H4 (cell line): ENCODE results near the gene EBF3. TPM values are rescaled to one million over a fixed set of nuclear protein-coding genes. Genes with fewer than 3 reads are reported as not detected.

Experiments
- DNase-seq: peaks from one replicate; pipeline ENCODE4 v3.0.0-alpha.2; 2015; ENCODE audit warnings: low spot score
- total RNA-seq: library from RNA; depleted of rRNA; stranded (reverse); fragments of >200 nt; shearing (Covaris generic); gene quantifications from 2 replicates; pipeline ENCODE4 v1.2.3, GENCODE V29; 2014

EBF3 gene
- total RNA-seq, 1 experiment from 2014 or later = 0.33 TPM

DNA sequence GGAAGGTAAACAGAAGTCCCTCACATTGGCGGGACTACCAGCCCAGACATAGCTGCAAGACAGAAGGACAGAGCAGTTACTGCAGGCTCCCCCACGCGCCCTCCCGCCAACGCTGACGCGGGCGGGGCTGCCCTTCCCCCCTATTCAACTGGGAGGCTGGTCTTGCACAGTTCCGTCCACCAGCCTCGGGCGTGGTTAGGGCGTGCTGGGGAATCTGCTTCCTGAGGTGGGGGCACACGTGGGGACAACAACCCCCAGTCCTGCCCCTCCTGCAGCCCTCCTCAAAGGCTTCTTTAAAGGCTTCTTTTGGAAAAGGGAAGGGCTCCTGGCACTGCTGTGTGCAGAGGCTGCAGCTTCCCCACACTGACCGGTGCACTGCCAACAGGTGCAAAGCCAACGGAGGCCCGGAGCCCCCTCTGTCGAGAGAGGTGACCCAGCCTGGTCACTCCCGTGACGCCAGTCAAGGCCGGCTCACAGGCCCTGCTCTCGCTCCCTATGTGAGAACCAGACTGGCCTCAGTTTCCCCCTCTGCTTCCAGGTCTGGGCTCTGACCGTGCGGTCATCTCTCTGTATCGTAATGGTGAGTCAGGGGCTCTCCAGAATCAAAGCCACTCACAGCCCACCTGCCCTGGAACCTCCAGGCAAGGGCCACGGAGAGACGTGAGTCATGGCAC lies 126.0 kb downstream of the EBF3 start:
- DNase-seq = no peak

DNA sequence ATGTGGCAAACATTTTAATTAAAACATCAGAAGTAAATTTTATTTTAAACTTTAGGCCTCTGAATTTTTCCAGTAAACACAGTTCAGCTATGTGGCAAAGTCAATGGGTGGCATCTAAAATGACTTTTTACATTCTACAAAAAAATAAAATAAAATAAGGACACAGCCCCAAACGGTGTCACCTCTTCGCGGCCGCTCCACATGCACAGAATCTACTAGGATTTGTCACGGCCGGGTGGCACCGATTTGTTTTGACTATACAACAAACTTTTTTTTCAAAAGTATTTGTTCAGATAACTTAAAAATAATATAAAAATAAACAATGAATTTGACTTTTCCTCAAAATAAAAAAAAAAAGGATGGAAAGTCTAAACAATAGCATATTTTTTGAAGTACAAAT lies 127.8 kb downstream of the EBF3 start:
- no peak for DNase-seq

DNA sequence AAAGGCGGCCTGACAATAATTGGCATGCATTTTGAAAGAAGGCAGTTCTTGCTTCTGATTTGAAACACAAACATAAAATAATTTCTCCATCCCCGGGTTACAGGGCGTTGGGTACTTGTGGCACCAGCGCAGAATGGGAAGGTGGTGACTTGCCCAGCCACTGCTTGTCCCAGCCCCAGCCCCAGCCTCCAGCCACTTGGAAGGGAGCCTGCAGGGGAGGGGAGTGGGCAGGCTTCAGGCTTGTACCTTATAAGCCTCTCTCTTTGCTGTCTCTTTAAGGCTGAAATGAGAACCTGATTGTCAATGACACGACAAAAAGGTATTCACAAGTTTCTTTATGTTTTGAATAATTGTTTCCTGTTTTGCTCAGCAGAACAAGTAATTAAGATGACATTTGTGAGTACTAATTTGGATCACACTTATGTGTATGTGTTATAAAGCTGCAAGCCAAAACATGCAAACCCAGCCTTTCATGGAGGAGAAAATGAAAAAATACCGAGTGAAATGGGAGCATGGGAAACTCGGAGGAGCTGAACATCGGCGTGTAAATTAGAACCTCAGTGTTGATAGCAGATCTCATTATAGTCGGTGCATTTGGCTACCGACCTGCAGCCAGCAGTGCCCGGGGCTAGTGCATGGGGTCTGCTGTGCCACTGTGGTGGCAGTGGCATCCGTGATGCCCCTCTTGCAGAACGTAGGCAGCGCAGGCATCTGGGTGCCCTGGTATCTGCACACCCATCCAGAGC lies 129.9 kb downstream of the EBF3 start:
- DNase-seq = no peak

DNA sequence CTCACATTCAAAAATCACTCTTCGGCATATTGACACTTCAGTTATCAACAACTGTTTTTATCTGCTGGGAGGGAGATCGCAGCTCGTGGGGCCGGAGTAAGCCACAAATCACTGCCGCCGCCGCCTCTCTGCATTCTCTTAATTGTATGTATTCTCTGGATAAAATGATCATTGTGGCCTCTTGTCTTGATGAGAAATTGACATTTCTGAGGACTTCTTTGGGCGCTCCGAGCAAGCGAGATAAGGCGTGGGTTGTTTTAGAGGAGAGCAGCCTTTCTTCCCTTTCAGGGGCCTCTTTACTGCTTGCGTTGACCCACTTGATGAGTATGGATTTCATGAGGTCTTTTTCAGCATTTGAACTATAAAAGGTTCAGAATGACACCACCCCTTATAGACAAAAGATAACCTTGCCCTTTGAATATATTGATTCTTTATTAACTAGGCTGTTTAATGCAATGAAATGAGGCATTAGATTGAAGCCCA lies 130.6 kb downstream of the EBF3 start:
- DNase-seq = no peak

DNA sequence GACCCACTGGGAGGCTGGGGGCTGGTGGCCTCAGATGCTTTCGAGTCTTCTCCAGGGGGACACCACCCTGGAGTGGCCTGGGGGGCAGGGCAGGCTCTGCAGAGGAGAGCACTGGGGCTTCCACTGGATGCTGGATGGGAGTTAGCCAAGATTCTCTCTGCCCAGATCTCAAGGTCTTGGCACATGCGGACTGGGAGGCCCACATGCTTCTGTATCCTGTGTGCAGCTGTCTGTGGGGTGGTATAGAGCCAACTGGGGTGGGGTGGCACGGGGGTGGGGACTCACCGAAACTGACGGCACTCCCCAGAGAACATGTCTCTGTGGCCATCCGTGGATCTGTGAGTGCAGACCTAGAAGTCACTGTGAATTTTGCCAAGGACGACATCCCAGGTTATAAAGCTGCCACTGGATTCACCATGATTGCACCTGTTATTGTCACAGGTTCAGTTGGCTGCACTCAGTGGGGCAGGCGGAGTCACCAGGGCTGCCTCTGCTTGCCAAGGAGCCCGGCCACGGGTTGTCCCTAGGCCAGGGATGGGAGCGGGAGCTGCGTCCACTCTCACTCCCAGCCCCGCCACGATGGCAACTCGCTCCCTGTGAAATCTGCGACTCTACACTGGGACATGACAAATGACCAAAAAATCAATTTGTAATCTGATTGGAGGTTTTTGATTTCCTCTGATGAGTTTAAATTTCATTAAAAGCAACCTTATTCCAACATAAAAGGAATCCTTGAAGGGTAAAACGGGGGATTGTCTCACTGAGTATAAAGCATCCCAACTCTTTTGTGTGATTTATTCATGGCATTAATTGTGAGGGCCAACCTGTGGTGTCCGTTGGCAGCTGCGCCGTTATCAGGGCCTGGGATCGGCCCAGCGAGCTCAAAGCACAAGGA lies 131.3 kb downstream of the EBF3 start:
- DNase-seq = no peak

DNA sequence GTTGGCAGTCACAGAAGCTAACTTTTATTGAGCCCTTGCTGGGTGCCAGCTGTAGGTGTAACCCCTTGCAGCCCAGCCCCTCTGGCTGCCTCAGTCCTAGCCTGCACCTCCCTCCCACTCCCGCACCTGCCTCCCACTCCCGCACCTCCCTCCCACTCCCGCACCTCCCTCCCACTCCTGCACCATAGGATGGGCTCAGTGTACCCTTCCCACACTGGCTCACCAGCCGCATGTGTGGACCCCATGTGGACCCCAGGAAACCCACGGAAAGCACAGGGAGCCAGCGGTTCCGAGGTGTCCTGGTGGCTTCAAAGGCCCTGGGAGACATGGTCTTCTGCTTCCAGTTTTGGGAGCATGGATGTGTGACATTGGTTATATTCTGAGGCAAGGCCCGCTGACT lies 132.9 kb downstream of the EBF3 start:
- no peak for DNase-seq

DNA sequence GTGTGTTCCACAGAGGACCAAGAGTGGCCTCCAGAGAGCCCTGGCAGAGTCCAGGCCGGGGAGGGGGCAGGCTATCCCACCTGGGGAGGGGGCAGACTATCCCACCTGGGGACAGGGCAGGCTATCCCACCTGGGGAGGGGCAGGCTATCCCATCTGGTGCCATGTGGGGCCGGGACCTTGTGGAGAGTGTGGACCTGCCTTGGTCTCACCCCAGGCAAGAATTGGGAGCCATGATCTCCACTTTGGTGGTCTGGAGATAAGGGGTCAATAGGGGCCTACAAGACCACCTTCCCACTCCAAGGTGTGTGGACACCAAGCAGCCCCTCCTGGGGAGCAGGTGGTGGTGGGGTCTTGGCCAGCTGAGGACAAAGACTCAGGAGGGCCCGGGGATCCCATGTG lies 138.2 kb downstream of the EBF3 start:
- no peak for DNase-seq

DNA sequence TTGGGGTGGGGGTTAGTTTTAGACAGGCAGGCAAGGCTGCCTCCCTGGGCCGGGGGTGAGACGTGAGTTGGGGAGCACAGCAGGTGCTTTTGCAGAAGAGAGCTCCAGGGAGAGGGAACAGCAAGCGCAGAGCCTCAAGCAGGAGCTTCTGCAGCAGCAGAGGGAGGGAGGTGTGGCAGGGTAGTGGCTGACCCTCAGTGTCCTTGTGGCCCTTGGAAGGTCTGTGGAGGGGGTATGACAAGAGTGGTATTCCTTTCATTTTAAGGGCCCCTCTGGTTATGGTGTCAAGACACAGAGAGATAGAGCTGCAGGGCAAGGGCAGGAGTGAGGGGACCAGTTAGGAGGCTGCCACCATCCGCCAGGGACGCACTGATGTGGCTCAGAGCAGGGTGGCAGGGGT lies 138.9 kb downstream of the EBF3 start:
- no peak for DNase-seq

DNA sequence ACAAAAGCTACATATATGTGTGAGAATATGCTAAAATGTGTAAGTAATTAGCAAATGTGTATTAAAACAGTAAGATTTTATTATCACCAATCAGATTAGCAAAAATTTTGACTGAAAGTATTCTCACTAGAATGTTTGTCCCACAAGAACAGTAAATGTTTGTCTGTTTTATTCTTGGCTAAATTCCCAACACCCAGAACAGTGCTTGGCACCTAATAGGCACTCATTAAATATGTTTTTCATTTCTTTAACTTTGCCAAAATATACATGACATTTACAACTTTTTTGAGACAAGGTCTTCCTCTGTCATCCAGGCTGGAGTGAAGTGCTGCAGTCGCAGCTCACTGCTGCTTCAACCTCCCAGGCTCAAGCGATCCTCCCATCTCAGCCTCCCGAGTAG lies 143.6 kb downstream of the EBF3 start:
- no peak for DNase-seq

DNA sequence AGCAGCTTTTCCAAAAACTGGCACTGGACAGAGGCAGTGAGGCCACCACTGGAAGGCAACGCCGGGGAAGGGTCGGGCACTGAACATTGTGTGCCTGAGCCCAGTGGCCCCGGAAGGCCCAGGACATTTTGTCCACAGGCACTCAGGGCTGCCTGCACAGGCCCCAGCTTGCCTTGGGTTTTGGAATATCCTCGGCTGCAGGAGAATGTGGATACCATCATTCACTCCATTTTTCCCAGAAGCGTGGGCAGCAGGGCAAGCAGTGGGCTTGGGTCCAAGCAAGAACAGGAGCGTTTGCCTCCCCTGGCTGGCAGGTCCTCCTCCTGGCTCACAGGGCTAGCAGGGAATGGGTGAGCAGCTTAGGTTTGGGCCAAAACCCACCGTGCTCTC lies 147.4 kb downstream of the EBF3 start:
- DNase-seq = no peak

DNA sequence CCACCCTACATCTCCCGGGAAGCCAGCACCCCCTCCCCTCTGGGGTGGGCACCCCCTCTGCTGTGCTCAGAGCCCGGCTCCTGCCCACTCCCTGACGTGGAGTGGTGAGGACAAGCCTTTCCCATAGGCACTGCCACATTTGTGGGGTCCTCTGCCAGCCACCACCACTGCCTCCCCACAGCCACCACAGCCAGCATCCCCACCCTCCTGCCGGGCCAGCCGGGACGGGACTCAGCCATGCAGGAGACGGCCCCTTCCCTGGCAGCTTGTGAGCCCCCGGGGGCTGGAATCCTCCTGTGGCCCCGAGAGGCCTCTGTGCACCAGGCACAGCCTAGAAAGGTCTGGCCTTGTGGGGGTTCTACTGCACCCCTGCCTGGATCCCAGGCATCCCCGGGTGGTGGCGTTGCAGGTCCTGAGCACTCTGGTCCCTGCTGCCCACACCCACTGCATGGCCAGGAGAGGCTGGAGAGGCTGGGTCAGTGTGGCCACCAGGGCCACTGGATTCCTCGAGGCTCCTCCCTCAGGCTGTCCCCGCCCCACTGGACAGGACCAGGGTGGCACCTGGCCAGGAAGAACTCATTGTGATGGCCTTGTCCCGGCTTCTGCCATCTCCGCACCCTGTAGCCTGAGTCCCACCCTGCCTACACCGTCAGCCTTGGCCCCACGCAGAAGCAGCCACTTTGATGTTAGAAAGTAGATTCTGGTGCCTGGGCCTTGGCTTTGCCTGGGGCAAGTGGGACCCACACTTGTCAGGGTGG lies 148.0 kb downstream of the EBF3 start:
- no peak for DNase-seq

DNA sequence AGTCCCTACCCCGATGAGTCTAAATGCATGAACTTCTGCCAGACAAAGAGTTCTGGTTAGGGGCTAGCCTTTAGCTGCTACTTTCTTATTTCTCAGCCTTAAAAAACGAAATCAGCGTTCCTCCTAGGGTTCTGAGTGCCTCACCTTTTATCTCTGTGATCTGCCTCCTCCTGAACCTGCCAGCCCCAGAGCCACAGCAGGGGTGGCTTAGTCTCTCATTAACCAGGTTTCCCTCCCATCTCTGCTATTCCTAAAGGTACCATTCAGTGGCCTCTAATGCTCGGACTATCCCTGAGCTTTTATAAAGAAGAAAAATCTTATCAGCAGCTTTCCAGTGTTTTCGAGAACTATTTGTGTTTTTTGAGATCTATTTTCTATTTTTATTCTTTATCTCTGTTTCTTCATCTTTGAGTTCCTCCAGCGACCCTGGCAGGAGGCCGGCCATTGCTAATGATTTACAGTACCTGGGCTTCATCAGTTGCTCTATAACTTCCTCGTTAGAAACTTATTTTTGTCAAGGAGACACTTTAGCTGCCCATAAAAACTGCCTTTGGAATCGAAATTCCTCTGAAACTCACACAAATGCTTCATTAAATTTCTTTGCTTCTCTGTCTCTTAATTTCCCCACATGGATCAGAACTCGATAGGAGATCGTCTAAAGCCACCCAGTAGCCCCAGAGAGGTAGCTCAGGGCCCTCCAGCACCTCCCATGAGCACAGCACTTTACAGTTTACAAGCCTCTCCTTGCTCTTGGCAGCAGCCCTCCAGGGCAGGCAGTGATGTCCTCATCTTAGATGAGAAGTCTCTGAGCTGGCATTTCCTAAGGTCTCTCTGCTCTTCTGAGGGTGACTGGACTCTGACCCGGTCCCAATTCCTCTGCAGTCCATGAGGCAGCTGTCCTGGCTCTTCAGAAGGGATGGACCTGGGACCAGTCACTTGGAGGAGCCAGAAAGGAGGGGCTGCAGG lies 149.1 kb downstream of the EBF3 start:
- DNase-seq = no peak

DNA sequence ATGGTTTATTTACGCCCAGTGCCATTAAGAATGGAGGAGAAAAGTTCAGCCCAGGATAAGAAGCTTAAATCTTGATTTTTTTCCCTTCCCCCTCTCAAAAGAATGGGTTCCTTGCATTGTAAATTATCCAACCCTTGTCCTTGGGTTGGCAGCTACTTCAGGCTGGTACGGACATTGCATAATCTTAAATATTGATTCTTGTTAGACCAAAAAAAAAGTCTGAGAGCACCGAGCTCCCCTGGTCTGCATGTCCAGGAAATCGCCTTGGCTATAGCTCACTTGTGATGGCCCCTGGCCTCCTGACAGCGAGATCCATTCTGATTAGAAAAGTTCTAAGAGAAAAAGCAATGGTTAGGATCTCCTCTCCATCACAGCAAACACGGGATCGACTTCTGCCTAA lies 151.7 kb downstream of the EBF3 start:
- DNase-seq = no peak

DNA sequence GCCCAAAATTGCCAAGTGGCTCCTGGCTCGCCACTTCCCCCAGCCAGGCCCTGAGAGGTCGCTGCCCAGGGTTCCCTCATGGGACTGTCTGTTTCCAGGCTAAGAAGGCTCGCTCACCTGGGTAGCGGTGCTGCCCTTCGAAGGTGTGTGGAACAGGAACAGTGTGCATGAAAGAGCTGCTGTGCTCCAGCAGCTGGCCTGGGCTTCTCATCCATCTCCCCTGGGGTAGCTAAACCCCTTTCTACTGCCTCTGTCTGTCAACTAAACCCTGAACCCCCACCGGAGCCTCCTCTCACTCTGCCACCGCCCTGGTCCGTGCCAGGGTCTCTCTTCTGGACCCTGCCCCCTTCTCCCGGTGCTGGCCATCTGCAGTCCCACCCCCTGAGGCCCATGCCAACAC lies 152.9 kb downstream of the EBF3 start:
- no peak for DNase-seq

DNA sequence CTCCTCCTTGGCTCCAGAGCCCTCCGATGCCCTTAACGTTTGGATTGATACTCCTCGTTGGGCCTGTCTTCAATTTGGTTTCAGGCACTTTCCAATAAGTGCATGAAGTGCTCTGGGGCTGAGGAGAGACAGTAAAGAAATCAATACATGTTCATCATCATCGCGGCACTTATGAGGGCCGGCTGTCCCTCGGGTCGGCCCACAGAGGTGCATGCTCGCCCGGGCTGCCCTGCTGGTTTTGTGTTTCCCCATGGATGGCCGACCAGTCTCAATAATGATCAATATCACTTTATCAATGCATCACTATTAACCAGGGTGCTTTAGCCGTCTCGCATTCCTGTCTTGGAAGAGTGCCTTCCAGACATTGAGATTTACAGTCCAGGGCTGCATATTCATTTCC lies 154.2 kb downstream of the EBF3 start:
- no peak for DNase-seq

DNA sequence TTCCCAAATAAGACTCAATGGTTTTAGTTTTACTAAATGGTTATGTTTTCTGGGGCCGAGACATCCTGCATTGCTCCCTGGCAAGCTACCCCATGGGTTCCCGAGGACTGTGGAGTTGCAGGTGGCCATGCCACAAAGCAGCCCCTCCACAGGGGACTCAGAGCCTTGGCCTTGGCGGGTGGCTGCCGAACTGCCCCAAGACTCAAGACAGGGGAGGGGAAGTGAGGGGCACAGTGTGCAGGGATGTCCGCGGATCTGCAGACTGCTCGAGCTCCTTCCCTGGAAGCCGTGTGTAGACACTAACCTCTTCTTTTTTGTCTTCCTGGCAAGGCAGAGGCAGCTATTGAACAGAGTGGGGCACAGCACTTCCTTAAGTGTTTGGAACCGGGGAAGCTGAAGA lies 154.6 kb downstream of the EBF3 start:
- no peak for DNase-seq

DNA sequence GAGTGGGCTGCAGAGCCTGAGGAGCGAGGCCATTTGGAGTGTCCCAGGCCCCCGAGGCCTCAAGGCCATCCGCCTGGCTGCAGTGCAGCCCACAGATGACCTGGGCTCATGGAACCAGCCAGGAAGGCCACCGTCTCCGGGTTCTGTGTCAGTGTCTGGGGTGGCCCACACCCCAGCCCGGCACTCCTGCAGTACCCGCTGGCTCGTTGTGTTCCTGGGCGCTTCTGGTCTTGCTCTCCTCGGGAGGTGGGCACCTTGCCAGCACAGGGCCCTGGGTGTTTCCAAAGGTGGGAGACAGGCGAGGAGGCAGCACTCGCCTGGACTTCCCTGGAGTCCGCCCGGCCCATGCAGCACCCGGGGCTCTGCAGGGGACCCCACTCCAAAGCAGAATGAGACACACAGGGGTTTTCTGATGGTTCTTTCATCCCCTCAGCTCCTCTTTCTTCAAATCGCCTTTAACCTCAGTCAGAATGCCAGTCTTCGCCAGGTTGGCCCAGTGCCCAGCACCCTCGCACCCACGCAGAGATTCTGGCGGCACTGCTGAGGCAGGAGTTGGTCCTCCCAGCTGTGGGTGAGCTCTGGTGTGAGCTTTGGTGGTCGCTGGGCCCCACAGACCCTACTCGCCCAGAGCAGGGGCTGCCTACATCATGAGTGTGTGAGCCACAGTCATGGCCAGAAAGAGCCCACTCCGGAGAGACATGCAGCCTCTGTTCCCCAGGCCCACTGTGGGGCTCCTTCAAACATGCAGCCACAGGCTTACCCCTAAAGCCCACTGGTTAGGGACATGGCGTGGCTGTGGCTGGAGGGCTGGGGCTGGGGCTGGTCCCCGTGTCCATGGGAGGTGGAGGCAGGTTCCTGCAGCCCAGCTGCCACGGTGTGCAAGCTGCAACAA lies 155.7 kb downstream of the EBF3 start:
- DNase-seq = no peak

DNA sequence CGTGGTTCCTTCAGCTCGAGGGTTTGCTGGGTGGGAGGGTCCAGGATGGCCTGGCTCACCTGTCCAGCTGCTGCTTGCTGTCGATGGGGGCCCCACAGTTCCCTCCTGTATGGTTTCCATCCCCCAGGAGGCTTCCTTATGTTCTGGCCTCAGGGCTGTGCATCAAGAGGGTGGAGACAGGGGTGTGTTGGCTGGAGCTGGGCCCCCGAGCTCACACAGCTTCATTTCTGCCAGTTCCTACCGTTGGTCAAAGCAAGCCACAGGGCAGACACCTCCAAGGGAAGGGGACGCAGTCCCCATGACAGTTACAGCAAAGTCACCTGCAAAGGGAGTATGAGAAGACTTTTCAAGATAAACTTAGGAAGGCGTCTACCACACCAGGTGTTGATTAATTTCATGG lies 156.9 kb downstream of the EBF3 start:
- DNase-seq = no peak

DNA sequence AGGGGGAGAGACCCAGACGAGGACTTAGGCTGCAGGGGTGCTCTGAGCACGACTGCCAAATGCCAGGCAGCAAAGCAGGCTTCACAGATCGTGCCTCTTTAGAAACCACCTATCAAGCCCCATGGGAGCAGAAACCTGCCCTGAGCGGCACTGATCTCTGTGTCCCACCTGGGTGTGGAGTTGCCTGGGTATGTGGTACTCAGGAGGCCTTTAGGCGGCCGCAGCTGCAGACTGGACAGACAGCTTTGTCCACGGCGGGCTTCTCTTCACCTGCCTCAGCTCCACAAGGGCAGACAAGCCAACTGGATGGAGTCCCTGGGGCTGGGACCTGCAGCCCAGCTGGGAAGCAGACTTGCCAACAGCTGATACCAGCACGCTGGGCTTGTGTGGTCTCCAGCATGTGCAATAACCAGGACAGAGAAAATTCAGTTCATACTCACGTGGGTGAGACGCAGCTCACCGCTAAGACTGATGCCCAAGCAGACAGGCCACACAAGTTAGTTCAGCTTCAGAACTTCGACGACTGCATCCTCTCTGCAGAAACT lies 163.2 kb downstream of the EBF3 start:
- no peak for DNase-seq
